HepG2 (cell line): ENCODE results near the gene ZC2HC1B. TPM values are rescaled to one million over a fixed set of nuclear protein-coding genes. Genes with fewer than 3 reads are reported as not detected.

Source experiments
- ATAC-seq: fragments of 200-7000 bp; cut with Tn5 transposase; 3 replicates; pipeline ENCODE4 v1.9.1; 2020; ENCODE audit warnings: mild to moderate bottlenecking, moderate library complexity
- BruUV-seq: library from RNA; stranded (reverse); fragments of 400-500 nt; replicated peaks from 2 replicates; lab custom pipeline; 2021; lab: Mats Ljungman, UMichigan
- CTCF ChIA-PET: fragments of 300-600 bp; formaldehyde crosslinking; extraction: SDS; loops from one replicate; lab custom pipeline; 2021; ENCODE audit warnings: low total read pairs, inconsistent platforms, low intra/inter-chr PET ratio; lab: Yijun Ruan, JAX
- POLR2A ChIA-PET: fragments of 350-600 bp; sonication (Branson Sonifier 250); formaldehyde crosslinking; loops from one replicate; lab custom pipeline; 2020; ENCODE audit warnings: antibody characterized with exemption, inconsistent platforms; lab: Yijun Ruan, JAX
- DNase-seq: peaks from one replicate; pipeline ENCODE4 v3.0.0-alpha.2; 2015; ENCODE audit warnings: low spot score
- FAIRE-seq: peaks from 3 replicates; lab custom pipeline; 2011; peaks lifted over from hg19 to GRCh38; lab: Jason Lieb, UNC
- H2AFZ ChIP-seq: one replicate; pipeline ENCODE4 v1.6.1; 2011; ENCODE audit warnings: low read length, inconsistent platforms
- H3K27ac ChIP-seq: fragments of 300-600 bp; 3 replicates; pipeline ENCODE4 v1.8.0; 2011; ENCODE audit warnings: mixed run types, mild to moderate bottlenecking, mixed read lengths, low read length, inconsistent platforms; ENCODE audit not compliant: insufficient read depth; ENCODE audit errors: extremely low read length
- H3K27me3 ChIP-seq, 2 experiments: fragments of 200-600 bp in 1 of 2; 2 replicates in 1 of 2; 3 replicates in 1 of 2; pipeline versions ENCODE4 v1.6.0 to v1.8.0; 2011; ENCODE audit warnings: low read length in 2 of 2, mild to moderate bottlenecking in 2 of 2, moderate library complexity in 2 of 2, inconsistent platforms in 1 of 2; ENCODE audit not compliant: insufficient read depth in 2 of 2, control insufficient read depth in 1 of 2
- H3K36me3 ChIP-seq, 2 experiments: fragments of 200-600 bp in 1 of 2; replicated peaks in 1 of 2; 2 replicates in 1 of 2; 3 replicates in 1 of 2; pipeline versions ENCODE4 v1.5.1 to v1.8.0; 2011; ENCODE audit warnings: low read length in 2 of 2, inconsistent platforms in 1 of 2; ENCODE audit not compliant: insufficient read depth in 2 of 2, control insufficient read depth in 1 of 2
- H3K4me1 ChIP-seq: 2 replicates; pipeline ENCODE4 v1.5.1; 2012; ENCODE audit warnings: low read length, inconsistent platforms; ENCODE audit not compliant: insufficient read depth
- H3K4me2 ChIP-seq: 2 replicates; pipeline ENCODE4 v1.6.0; 2011; ENCODE audit warnings: low read depth, low read length, inconsistent platforms
- H3K4me3 ChIP-seq, 3 experiments: fragments of 200-600 bp in 1 of 3; sonication (generic), shearing (Covaris generic) in 1 of 3; replicated peaks in 1 of 3; 2 replicates each; pipeline ENCODE4 v1.5.1; 2011 to 2016; ENCODE audit warnings: low read length in 3 of 3, inconsistent platforms in 2 of 3, low read depth in 2 of 3, mild to moderate bottlenecking in 2 of 3, control low read depth in 1 of 3, mixed read lengths in 1 of 3; ENCODE audit not compliant: insufficient read depth in 1 of 3
- H3K79me2 ChIP-seq: one replicate; pipeline ENCODE4 v1.6.1; 2011; ENCODE audit warnings: low read length, inconsistent platforms; ENCODE audit not compliant: insufficient read depth
- H3K9ac ChIP-seq: 2 replicates; pipeline ENCODE4 v1.6.0; 2011; ENCODE audit warnings: mild to moderate bottlenecking, low read depth, low read length, inconsistent platforms; ENCODE audit not compliant: insufficient read depth
- H3K9me3 ChIP-seq: 2 replicates; pipeline ENCODE4 v1.5.1; 2012; ENCODE audit warnings: mild to moderate bottlenecking, low read length
- H4K20me1 ChIP-seq: 2 replicates; pipeline ENCODE4 v1.6.0; 2011; ENCODE audit warnings: inconsistent platforms, mild to moderate bottlenecking, low read length, moderate library complexity; ENCODE audit not compliant: insufficient read depth
- CEBPB ChIP-seq: IDR thresholded peaks from 2 replicates; pipeline ENCODE4 v1.6.1; 2011; ENCODE audit warnings: low read depth, low read length, improper control_type of control experiment, borderline replicate concordance
- GTF2F1 ChIP-seq: fragments of 150-350 bp; IDR thresholded peaks from 2 replicates; pipeline ENCODE4 v1.6.1; 2014; ENCODE audit warnings: low read length
- RNF2 ChIP-seq: fragments of 450-650 bp; conservative IDR thresholded peaks from 2 replicates; pipeline ENCODE4 v1.6.1; 2016; ENCODE audit warnings: low read depth
- WGBS: methylation state at CpG from one replicate; pipeline ENCODE4 v1.1.6; 2017; ENCODE audit warnings: low lambda C conversion rate; 5-methylcytosine and 5-hydroxymethylcytosine counted together
- in situ Hi-C: cut with HindIII; loops from 2 replicates; pipeline ENCODE4 v1.10.0; 2017; ENCODE audit warnings: low pct_unique_long_range_greater_than_20kb; ENCODE audit not compliant: extremely low pct_ligation_motif_present
- intact Hi-C: fragments of 100-400 bp; cut with micrococcal nuclease; formaldehyde crosslinking; loops from one replicate; pipeline ENCODE4 v1.10.0; 2022; ENCODE audit not compliant: unreplicated experiment
- polyA plus RNA-seq, 8 experiments: library from polyadenylated mRNA; depleted of rRNA in 3 of 8; stranded (reverse) in 7 of 8; unstranded in 1 of 8; fragments of >200 nt; fragmentation: Illumina TruSeq in 4 of 8; extraction: Trizol in 4 of 8; gene quantifications; 2 replicates each; pipeline versions ENCODE4 v1.2.1 to v1.2.3, GENCODE V29; 2011 to 2016; ENCODE audit warnings: low read depth in 4 of 8, missing spikeins in 1 of 8, mixed read lengths in 1 of 8; ENCODE audit not compliant: insufficient read depth in 1 of 8
- total RNA-seq, 5 experiments: library from RNA; depleted of rRNA; stranded (reverse); fragments of >200 nt; fragmentation: Illumina TruSeq; extraction: Trizol; gene quantifications; 2 replicates each; pipeline ENCODE4 v1.2.3, GENCODE V29; 2016; ENCODE audit warnings: low read depth in 1 of 5
- TF ChIP-seq, protein P1 (sequence below): sonication (generic); formaldehyde crosslinking; IDR thresholded peaks from 2 replicates; pipeline ENCODE4 v1.4.0; 2020; ENCODE audit warnings: missing genetic modification reagents, borderline replicate concordance

Gene ZC2HC1B
- total and polyA plus RNA-seq, 2 of the 13 experiments (the other 11 are each of a cell fraction or from before 2014, with no cell fraction given): not detected

DNA sequence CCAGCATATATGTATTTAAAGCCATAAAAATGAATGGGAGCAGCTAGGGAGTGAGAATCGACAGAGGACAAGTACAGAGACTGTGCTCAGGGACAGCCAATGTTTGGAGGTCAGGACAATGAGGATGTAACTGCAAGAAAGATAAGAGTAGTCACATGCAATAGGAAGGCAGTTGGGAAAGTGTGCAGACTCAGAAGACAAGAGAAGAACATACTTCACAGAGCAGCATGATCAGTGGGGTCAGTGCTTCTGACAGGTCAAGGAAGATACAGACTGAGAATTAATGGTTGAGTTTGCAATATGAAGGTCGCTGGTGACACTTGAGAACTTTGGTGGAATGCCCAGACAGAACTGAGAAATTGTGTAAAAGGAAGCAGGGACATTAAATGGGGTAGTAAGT, 118.7 kb downstream of the ZC2HC1B start:
- POLR2A ChIA-PET: no interaction called here
- Histone ChIP-seq H3K9me3 (no peaks in the 10 kb centered on the region), H3K79me2 (no peaks in the 10 kb centered on the region), H3K4me2 (no peak overlapping the region), H3K27me3 (no peaks in the 10 kb centered on the region; a peak in 1 of 5 replicates), H3K4me1 (no peaks in the 10 kb centered on the region), H3K9ac (no peak overlapping the region), H3K27ac (no peak overlapping the region), H2AFZ (no peak overlapping the region), H3K36me3 (no peaks in the 10 kb centered on the region), H3K4me3 (no peak overlapping the region), H4K20me1 (no peaks in the 10 kb centered on the region)
- FAIRE-seq: no peak
- no peak for DNase-seq
- no peak for ATAC-seq
- no peak for TF ChIP-seq CEBPB
- in situ Hi-C loops: no loop called here
- CTCF ChIA-PET: no interaction called here
- BruUV-seq: no TSS peak
- WGBS: 18% methylated on average over 2 of the region's 2 CpGs
- intact Hi-C loops: no loop called here

DNA sequence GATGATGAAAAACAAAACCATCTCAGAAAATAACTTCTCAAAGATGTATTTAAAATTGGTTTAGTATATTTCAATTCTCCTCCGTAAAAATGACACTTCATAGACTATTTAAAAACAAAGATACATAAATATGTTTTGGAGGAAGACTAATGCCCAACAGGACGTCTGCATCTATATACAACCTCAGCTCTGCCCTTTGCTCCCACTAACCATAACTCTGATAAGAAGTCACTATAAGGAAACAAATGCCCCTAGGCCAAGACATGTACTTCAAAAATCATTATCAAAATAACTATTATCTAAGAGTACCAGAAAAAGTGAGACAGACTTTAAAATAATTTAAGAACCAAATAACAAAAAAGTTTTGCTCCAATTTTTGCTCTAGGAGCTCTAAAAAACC, 120.4 kb downstream of the ZC2HC1B start:
- TF ChIP-seq, protein P1, sequence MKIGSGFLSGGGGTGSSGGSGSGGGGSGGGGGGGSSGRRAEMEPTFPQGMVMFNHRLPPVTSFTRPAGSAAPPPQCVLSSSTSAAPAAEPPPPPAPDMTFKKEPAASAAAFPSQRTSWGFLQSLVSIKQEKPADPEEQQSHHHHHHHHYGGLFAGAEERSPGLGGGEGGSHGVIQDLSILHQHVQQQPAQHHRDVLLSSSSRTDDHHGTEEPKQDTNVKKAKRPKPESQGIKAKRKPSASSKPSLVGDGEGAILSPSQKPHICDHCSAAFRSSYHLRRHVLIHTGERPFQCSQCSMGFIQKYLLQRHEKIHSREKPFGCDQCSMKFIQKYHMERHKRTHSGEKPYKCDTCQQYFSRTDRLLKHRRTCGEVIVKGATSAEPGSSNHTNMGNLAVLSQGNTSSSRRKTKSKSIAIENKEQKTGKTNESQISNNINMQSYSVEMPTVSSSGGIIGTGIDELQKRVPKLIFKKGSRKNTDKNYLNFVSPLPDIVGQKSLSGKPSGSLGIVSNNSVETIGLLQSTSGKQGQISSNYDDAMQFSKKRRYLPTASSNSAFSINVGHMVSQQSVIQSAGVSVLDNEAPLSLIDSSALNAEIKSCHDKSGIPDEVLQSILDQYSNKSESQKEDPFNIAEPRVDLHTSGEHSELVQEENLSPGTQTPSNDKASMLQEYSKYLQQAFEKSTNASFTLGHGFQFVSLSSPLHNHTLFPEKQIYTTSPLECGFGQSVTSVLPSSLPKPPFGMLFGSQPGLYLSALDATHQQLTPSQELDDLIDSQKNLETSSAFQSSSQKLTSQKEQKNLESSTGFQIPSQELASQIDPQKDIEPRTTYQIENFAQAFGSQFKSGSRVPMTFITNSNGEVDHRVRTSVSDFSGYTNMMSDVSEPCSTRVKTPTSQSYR (CRISPR knock-in tag): no peak
- TF ChIP-seq RNF2: no peak
- no peak for TF ChIP-seq GTF2F1
- TF ChIP-seq, all 625 proteins: peak for 0
- Histone ChIP-seq H3K9me3 (no peaks in the 10 kb centered on the region), H3K27me3 (no peaks in the 10 kb centered on the region; a peak in 1 of 5 replicates), H3K79me2 (no peaks in the 10 kb centered on the region), H3K4me3 (no peak overlapping the region), H3K4me2 (no peak overlapping the region), H3K27ac (no peak overlapping the region), H3K4me1 (no peaks in the 10 kb centered on the region), H3K9ac (no peak overlapping the region), H2AFZ (no peak overlapping the region), H3K36me3 (no peaks in the 10 kb centered on the region), H4K20me1 (no peaks in the 10 kb centered on the region)
- POLR2A ChIA-PET: no interaction called here
- ATAC-seq (no peak), FAIRE-seq (no peak), DNase-seq (no peak)
- BruUV-seq: no TSS peak
- CTCF ChIA-PET: no interaction called here
- 40% methylated on average over 2 of the region's 2 CpGs for WGBS
- intact Hi-C loops (no loop called here), in situ Hi-C loops (no loop called here)
